ENCODE data around the gene SYPL1. TPM values are rescaled to one million over a fixed set of nuclear protein-coding genes. Genes with fewer than 3 reads are reported as not detected.

The SYPL1 gene
- total RNA-seq, 1 experiment from 2014 or later = 43.5 TPM

GRCh38 chr7:106053109-106053508 lies 59.0 kb downstream of the SYPL1 start:
- no peak for DNase-seq (ENCODE audit: low read depth)

- DNase-seq (ENCODE audit: low read depth) = no peak
Observed at GRCh38 chr7:106052681-106053080, 59.4 kb downstream of the SYPL1 start.

- DNase-seq (ENCODE audit: low read depth) = peak; percentile 64
Observed at GRCh38 chr7:106050746-106051117, 61.4 kb downstream of the SYPL1 start.

GRCh38 chr7:106050002-106050745 lies 61.9 kb downstream of the SYPL1 start:
- DNase-seq (ENCODE audit: low read depth) = peak; percentile 60

- DNase-seq (ENCODE audit: low read depth) = no peak
Observed at GRCh38 chr7:106049139-106049752, 62.9 kb downstream of the SYPL1 start.

- no peak for DNase-seq (ENCODE audit: low read depth)
Observed at GRCh38 chr7:106048706-106049020, 63.4 kb downstream of the SYPL1 start.

GRCh38 chr7:106047818-106048705 lies 64.0 kb downstream of the SYPL1 start:
- no peak for DNase-seq (ENCODE audit: low read depth)

- no peak for DNase-seq (ENCODE audit: low read depth)
Observed at GRCh38 chr7:106047184-106047583, 64.9 kb downstream of the SYPL1 start.

- no peak for DNase-seq (ENCODE audit: low read depth)
Observed at GRCh38 chr7:106045586-106045985, 66.5 kb downstream of the SYPL1 start.

- DNase-seq (ENCODE audit: low read depth) = no peak
Observed at GRCh38 chr7:106045139-106045538, 67.0 kb downstream of the SYPL1 start.

- no peak for DNase-seq (ENCODE audit: low read depth)
Observed at GRCh38 chr7:106042196-106042611, 69.9 kb downstream of the SYPL1 start.

- peak; percentile 54 for DNase-seq (ENCODE audit: low read depth)
Observed at GRCh38 chr7:106041140-106041717, 70.9 kb downstream of the SYPL1 start.

Other genes with a start within 250 kb of the SYPL1 start
- 3.3 and 4.6 TPM in 2 replicates for gene ATXN7L1, start 235.7 kb downstream of the SYPL1 start, total RNA-seq (2014; rRNA removed; shearing (Covaris generic))
- 5.0 and 5.4 TPM in 2 replicates for gene CDHR3, start 149.0 kb downstream of the SYPL1 start, total RNA-seq (2014; rRNA removed; shearing (Covaris generic))
- 54.9 and 67.0 TPM in 2 replicates for gene NAMPT, start 172.7 kb upstream of the SYPL1 start, total RNA-seq (2014; rRNA removed; shearing (Covaris generic))